Right renal cortex interstitium (tissue), 3 donors: Measurements from ENCODE around the gene EIF2AK3. TPM values are rescaled to one million over a fixed set of nuclear protein-coding genes. Genes with fewer than 3 reads are reported as not detected.
A peak's percentile ranks its signal among the peaks of the same experiment; 100 is the strongest.
"Not testable (repeated sequence)": the region's sequence is repeated elsewhere in the genome, so short reads cannot be mapped to it uniquely, and the experiment has no call there.

Experiments used
- DNase-seq, 3 donors: peaks; one replicate each; pipeline ENCODE4 v3.0.0-alpha.2; 2013; ENCODE audit warnings: low read depth in 3 of 3, low spot score in 2 of 3
- polyA plus RNA-seq, 3 donors: library from polyadenylated mRNA; unstranded; fragments of 120-200 nt; gene quantifications; one replicate each; pipeline ENCODE4 v1.2.1, GENCODE V29; 2013; ENCODE audit not compliant: insufficient read length in 3 of 3

The EIF2AK3 gene
- polyA plus RNA-seq = 10 to 100 TPM; 27.9 to 32.4 (median 32.2) TPM

DNA sequence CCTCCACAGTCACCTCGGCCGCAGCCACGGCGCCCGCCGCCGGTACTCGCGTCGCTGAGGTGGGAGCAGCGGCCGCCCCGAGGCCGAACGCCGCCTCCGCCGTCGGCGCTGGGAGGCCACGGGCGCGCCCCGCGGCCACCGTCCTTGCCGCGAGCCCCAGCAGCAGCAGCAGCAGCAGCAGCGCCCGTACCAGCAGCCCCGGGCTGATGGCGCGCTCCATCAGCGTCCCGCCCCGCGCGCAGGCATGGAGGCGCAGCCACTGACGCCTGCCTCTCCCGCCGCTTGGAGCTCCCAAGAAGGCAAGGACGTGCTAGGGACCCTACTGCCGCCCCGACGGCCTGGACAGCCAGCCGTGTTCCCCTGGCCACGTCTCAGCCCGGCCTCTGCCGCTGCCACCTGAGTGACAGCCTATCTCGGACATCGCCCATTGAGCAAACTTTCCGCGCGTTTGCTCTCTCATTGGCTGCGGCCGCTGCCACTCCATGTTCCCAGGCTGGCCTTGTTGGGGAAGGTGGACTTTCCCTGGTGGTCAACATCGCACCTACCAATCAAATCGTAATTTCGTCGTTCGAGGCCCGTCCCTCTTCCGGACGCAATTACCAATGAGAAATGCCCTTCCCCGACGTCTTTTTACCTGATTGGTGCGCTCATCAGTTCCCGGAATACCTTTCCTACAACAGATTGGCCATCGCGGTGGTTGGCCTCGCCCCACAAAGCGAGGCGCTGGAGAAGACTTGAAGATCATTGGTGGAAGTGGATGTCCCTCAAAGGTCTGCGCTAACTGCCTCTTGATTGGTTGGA lies at the start of gene EIF2AK3:
TSS of gene EIF2AK3 (minus strand) at position 410 of the 801 bp plus-strand sequence. CDS start at position 220, 190 bp downstream.
- peak; percentile 99 to 100 (median 100) for DNase-seq

DNA sequence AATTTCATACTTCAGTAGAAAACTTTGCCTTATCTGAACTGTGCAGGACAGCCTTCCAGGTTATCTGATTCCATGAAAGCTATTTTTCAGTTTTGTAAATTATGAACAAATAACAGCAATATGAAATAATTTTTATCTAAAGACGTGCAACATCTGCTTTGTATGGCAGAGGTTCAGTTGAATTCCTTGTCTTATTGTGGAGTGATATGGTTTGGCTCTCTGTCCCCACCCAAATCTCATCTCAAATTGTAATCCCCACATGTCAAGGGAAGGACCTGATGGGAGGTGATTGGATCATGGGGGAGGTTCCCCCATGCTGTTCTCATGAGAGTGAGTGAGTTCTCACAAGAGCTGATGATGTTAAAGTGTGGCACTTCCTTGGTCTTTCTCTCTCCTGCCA lies 46.1 kb upstream of the EIF2AK3 start:
- DNase-seq = no peak

DNA sequence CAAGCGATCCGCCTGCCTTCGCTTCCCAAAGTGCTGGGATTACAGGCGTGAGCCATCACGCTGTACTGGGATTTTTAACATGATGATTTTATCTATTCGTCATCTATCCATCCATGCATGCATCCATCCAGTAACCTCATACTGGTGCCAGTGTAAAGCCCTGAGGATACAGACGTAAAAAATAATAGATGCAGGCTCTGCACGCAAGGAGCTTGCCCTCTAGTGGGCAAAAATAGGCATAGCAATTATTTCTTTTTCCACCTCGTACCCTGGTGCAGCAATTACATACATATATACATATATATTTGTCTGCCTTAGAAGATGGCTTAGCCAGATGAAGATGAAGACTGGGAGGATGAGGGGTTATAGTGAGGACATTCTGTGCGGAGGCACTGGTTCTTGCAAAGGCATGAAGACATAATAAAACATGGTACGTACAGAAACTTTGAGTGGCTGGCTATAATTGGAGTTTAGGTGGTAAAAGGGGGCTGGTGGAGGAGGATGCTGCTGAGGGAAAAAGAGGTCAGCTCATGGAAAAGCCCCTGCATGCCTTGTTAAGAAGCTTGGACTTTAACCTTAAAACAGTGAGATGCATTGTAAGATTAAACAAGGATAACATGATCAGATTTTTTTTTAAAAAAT lies 44.6 kb upstream of the EIF2AK3 start:
- DNase-seq = peak in 1 of 3 donors; percentile 16

DNA sequence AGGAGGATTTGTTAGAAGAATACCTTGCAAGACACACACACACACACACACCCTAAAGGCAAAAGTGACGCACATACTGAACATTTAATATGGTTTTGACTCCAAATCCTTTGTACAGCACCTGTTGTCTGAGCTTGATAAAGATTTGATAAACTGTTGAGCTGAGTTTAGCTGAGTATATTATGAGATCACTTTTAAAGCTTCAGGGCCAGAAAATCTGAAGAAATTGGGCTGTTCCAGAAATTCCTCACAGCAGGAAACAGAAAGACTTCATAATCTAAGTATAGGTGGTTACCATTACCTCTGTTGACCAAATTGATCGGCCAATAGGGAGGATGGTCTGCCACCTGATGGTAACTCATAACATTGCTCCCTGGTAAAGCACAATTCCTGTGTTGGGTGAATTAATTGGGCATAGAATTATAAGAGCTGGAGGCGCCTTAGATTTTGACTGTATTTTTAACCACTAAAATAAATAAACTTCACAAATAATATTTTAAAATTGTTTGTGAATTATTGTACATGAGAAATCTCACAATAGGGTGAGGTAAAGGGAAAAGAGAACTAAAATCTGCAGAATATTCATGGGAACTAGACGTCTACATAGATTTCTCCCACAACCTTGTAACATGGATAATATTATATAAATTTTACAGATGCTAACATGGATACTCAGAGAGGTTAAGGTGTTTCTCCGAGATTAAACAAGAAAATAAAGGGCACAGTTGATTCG lies 42.4 kb upstream of the EIF2AK3 start:
- DNase-seq = peak in 1 of 3 donors; percentile 8

DNA sequence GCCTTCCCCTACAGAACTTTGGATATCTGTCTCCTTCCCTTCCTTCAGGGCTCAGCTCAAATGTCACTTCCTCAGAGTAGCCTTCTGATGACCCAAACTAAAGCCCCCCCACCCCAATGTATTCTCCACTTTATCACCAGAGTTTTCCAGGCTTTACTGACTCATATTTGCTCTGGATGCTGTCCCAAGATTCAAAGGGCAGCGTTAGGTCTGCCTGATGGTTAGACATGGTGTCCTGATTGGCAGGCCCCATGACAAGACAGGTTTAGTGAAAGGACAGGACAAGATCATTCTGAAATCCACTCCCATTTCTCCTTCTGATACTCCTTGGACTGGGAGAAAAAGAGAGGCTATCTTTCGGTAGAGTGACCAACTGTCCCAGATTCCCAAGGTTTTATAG lies 41.6 kb upstream of the EIF2AK3 start:
- no peak for DNase-seq

DNA sequence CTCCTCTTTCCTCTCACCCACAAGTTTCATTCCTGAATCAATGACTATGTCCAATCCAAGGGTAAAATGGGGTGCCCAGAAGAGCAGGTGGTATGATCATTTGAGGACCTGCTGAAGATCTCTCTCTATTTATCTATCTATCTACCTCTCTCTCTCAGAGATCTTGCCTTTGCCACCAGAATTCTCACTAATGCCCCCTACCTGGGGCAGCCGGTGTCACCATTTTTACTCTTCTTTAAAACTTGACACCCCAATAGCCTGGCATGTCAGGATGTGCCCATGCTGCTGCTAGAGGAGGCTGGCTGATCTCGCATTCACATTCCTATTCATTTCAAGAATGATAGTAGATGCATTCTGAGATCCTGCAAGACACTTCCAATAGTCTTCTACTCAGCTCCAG lies 40.0 kb upstream of the EIF2AK3 start:
- no peak for DNase-seq

DNA sequence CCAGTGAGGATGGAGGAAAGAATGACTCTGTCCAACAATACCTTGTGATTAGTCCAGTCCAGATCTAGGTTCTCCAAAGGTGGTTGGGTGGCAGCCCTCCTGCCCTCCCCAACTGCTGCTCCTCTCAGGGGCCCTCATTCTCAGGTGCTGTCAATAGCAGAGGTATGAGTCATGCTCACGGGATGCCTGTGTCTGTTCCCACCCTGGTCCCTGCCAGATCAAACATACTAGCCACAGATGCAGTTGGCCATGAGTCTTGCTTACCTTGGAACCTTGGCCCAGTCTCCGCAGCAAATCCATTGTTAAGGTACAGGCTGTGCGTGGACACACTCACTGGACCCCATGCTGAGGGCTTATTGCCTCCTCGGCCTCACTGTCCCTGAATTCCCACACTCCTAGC lies 39.3 kb upstream of the EIF2AK3 start:
- DNase-seq = no peak

DNA sequence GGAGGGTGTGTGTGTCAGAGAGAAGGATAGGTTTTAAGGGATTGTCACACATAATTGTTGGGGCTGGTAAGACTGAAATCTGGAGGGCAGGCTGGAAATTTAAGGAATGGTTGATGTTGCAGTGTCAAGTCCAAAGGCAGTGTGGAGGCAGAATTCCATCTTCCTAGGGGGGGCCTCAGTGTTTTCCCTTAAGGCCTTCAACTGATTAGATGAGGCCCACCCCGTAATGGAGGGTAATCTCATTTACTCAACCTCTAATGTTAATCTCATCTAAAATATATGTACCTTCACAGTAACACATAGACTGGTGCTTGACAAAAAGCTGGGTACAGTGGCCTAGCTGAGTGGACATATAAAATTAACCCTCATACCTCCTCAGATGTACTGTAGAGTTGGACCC lies 33.4 kb upstream of the EIF2AK3 start:
- DNase-seq = no peak

DNA sequence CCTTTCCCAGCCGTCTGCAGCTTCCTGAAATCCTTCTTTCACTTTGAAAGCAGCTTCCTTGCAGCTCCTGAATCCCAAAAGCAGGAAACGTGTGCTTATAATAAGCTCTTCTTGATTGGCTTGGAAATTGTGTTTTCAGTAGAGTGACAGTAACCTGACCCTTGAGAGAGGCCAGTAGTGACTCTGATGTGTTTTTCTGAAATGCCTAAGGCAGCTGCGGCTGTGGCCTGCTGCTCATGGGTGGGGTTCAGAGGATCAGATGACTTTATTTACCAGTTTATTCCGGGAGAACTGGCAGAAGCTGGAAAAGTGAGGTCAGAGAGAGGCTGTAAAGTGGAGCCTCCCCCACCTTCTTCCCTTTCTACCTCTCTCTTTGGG lies 32.3 kb upstream of the EIF2AK3 start:
- DNase-seq = no peak

DNA sequence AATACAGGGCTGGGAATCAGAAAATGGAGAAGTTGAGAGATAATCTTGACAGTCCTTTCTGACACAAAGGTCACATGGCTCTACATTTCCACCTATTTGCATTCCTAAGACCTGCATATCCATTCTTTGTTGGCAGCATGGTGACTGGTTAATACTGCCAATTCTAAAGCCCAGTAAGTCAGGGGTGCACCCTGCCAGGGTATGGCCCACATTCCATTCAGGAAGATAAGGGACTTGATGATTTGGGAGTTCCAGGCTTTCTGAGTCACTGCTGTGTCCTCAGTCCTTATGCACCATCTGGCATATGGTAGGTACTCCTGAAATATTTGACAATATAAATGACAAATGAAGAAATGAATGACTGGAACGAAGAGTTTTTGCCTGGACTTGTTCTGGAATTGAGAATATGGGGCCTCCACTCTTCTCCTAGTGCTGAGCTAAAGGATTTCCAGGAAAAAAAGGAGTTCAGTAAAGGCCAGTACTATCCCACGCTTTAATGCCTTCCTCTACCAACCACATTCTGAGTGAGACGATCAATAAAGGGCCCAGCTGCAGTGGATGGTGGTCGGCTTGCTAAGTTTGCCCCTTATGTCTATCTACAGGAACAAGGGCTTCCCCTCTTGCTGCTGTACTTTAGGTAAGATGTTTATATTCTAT lies 31.7 kb upstream of the EIF2AK3 start:
- no peak for DNase-seq

DNA sequence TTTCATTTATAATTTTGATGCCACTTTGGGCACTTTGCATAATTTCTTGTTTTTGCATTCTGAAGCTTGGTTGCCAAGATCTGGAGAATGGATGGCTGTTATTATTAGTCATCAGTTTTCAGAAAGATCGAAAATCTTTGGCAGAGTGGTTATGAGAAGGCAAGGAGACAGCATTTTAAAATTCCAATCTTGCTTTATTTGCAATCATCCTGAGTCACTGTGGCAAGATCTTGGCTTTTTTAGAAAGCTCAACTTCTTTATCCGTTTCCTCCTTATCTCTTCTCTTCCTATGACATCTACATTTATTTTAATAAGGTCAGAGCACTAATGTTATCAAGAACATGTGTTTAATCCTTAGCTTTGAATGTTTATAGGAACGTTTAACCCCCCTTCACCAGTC lies 31.1 kb upstream of the EIF2AK3 start:
- no peak for DNase-seq

DNA sequence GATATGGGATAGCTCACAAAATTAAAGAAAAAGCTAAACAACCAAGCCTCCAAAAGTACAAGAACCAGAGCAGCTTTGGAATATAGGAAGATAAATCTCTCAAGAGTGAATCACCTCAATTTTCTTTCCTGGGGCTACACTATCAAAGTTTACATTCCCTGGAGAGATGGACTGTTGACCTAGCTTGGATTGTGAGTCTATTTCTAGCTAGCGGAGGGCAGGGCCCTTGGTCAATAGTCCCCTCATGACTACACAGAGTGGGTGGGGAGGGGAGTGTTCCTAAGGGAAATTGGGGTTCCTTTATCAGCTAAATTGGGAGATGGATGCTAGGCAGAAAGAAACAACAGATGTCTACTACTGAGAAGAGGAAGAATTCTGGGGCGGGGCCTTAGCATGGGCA lies 29.9 kb upstream of the EIF2AK3 start:
- DNase-seq = no peak

DNA sequence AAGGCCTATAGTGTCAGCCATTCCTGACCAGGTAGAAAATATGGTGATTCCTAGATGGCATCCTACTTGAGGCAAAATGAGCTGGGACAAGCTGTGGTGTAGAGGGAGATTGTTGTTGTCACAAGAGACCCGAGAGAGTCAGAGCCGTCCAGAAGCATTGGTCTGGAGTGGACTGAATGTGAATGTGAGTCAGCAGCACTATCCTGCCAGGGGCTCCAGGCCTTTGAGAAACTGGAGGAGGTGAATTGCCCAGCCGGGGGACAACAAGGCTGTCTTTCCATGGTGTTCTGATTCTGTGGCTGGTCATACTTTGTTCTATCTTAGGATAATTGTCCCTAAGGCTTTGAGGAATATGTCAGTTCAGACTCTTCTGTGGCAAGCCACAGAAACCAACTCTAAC lies 29.4 kb upstream of the EIF2AK3 start:
- DNase-seq = no peak

DNA sequence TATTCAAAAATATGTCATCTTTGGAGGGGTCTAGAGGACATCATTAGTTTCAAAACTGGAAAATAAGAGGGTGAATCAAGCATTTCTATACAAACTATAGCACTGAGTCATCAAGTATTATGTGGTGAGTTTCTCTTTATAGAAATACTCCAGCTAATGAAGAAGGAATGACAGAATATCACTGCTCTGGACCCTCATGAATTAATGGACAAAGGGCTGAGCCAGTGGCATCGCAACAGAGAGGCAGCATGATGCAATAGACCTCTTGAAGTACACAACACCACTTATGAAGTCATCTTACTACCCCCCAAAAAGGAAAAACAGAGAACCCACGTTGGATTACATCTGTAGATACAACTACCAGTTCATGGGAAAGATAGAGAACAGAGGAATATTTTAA lies 27.4 kb upstream of the EIF2AK3 start:
- no peak for DNase-seq

DNA sequence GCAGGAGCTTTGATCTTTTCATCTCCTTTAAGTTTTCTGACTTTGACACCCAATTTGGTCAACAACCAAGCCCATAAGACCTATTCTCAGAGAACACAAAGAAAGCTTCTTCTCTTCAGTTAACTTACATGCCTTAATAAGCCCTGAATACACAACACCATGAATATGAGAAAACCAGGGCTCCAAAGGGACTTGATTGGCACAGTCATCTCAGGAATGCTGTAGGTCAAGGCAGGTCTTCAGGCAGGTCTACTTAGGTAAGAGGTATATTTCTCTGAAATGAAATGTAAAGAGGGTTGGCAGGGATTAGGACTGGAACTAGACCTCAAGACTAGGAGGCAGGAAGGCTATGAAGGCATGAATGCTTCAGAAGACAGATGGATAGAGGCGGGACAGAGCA lies 24.4 kb upstream of the EIF2AK3 start:
- DNase-seq = no peak

DNA sequence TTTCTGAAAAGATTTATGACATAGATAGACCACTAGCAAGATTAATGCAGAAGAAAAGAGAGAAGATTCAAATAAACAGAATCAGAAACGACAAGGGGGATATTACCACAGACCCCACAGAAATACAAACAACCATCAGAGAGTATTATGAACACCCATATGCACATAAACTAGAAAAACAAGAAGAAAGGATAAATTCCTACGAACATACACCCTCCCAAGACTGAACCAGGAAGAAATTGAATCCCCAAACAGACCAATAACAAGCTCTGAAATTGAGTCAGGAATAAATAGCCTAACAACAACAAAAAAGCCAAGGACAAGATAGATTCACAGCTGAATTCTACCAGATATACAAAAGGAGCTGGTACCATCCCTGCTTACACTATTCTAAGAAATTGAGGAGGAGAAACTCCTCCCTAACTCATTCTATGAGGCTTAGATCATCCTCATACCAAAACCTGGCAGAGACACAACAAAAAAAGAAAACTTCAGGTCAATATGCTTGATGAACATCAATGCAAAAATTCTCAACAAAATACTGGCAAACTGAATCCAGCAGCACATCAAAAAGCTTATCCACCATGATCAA lies 18.1 kb upstream of the EIF2AK3 start:
- DNase-seq = not testable (repeated sequence)

DNA sequence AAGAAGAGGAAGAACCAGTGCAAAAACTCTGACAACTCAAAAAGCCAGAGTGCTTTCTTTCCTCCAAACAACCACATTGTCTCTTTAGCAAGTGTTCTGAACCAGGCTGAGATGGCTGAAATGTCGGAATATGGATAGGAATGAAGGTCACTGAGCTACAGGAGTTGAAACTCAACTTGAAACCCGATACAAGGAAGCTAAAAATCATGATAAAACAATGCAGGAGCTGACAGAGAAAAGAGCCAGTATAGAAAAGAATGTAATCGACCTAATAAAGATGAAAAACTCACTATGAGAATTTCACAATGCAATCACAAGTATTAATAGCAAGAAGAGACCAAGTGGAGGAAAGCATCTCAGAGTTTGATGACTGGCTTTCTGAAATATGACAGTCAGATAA lies 15.0 kb upstream of the EIF2AK3 start:
- no peak for DNase-seq

DNA sequence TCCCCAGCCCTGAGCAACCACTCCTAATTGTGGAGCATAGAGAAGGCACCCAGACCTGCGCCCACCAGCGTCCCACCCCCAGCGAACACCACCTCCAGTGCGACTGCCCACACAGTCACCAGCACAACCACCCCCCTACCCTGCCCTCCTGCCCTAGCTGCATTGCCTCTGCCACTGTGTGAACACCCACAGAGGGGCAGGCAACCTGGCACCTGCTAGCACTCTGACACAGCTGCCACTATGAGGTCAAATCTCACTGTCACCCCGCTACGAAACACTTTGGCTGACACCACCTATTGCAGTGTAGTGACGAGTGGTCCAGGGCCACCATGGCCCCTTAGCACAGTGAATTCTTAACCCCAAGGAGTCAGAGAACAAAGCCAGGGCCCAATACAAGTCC lies 14.1 kb upstream of the EIF2AK3 start:
- DNase-seq = no peak

DNA sequence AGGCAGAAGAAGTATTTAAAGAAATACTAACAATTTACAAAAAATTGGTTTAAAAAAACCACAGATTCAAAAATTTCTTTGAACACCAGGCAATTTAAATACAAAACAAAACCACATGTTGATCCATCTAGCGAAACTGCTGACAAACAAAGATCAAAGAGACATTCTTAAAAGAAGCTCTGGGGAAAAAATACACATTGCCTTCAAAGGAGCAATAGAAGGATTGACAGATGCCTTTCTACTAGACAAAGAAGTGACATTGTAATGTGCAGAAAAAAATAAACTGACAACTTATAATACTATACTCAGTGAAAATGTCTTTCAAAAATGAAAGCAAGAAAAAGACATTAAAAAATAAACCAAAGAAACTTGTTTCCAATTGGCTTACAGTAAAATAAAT lies 12.6 kb upstream of the EIF2AK3 start:
- no peak for DNase-seq

DNA sequence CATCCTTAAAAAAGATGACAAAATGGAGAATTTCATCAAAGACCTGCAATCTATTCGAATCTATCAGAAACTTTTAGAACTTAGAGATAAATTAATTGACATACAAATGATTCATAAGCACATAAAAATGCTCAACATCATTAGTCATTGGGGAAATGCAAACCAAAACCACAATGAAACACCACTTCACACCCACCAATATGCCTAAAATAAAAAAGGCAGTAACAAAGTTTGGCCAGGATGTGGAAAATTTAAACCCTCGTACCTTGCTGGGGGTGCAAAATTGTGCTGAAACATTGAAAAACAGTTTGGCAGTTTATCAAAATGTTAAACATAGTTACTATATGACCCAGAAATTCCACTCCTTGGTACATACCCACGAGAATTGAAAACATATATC lies 11.5 kb upstream of the EIF2AK3 start:
- DNase-seq = no peak
